Activated gamma-delta T cell (primary cell): ENCODE results near the gene IQGAP1.
A peak's percentile ranks its signal among the peaks of the same experiment; 100 is the strongest.
"Not testable (repeated sequence)": the region's sequence is repeated elsewhere in the genome, so short reads cannot be mapped to it uniquely, and the experiment has no call there.

Source experiments
- DNase-seq: peaks from one replicate; lab custom pipeline; 2025; lab: John Stamatoyannopoulos, UW
- total RNA-seq, 2 donors: gene quantifications; one replicate each; lab custom pipeline; 2026; lab: John Stamatoyannopoulos, UW

Gene IQGAP1
- total RNA-seq: 527 to 629 reads per million in 2 donors

- peak; percentile 93 for DNase-seq
Observed at GRCh38 chr15:90387534-90388461, at the start of gene IQGAP1. IQGAP1 (plus strand) TSS chr15:90388242; CDS start chr15:90388342, 100 bp downstream.

DNA sequence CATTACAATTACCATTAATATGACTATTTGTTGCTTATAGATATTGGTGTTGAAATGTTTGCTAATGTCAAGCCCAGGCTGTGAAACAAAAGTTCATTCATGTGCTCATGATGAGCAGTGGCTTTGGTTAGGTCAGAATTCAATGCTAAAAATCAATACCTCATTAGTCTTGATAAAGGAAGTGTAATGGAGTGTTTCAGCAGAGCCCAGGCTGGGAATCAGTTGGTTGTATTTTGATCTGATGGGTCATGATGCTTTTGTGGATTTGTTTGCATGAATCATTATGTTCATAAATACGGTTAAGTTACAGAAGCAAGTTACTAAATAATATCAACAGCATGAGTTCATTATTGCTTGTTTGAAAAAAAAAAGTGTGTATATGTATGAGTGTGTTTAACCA is 49.5 kb upstream of the IQGAP1 start:
- no peak for DNase-seq

- no peak for DNase-seq
Observed at GRCh38 chr15:90340345-90340744, 47.7 kb upstream of the IQGAP1 start.

DNA sequence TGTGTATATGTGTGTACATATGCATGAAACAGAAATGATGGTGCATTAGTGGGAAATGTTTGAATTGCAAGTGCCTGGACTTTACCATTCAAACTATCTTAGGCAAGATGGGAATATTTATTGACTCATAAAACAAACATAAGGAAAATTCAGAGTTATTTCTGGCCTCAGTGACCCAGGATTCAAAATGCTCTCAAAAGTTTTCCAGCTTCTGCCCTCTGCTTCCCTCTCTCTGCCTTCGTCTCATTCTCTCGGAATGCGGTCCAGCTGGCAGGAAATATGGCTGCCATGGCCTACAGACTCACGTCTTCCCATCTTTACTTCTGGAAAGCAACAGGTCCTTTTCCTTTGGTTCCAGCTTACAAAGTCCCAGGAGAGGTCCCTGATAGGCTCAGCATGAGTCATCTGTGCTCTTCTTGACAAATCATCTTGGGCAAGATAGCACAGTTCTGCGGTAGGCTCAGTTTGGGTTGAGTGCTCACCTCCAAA is 44.7 kb upstream of the IQGAP1 start:
- DNase-seq: no peak

- no peak for DNase-seq
Observed at GRCh38 chr15:90344662-90345061, 43.4 kb upstream of the IQGAP1 start.

DNA sequence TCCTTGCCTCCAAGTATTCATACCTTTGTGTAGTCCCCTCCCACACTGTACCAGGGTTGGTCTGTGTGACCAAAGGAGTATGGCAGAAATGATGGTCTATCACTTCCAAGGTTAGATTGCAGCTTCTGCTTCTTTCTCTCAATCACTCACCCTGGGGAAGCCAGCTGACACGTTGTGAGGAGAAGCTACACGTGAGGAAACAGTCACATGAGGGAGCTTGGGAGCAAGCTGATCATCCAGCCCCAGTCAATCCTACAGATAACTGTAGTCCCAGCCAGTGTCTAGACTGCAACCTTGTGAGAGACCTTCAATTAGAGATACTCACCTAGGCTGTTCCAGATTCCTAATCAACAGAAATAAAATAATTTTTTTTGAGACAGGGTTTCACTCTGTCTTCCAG is 42.2 kb upstream of the IQGAP1 start:
- no peak for DNase-seq

- DNase-seq: not testable (repeated sequence)
Observed at GRCh38 chr15:90347431-90348065, 40.5 kb upstream of the IQGAP1 start.

GRCh38 chr15:90348456-90348855 is 39.6 kb upstream of the IQGAP1 start:
- DNase-seq: no peak

- no peak for DNase-seq
Observed at GRCh38 chr15:90349072-90349471, 39.0 kb upstream of the IQGAP1 start.

- no peak for DNase-seq
Observed at GRCh38 chr15:90349821-90350220, 38.2 kb upstream of the IQGAP1 start.

- no peak for DNase-seq
Observed at GRCh38 chr15:90351479-90352106, 36.4 kb upstream of the IQGAP1 start.

DNA sequence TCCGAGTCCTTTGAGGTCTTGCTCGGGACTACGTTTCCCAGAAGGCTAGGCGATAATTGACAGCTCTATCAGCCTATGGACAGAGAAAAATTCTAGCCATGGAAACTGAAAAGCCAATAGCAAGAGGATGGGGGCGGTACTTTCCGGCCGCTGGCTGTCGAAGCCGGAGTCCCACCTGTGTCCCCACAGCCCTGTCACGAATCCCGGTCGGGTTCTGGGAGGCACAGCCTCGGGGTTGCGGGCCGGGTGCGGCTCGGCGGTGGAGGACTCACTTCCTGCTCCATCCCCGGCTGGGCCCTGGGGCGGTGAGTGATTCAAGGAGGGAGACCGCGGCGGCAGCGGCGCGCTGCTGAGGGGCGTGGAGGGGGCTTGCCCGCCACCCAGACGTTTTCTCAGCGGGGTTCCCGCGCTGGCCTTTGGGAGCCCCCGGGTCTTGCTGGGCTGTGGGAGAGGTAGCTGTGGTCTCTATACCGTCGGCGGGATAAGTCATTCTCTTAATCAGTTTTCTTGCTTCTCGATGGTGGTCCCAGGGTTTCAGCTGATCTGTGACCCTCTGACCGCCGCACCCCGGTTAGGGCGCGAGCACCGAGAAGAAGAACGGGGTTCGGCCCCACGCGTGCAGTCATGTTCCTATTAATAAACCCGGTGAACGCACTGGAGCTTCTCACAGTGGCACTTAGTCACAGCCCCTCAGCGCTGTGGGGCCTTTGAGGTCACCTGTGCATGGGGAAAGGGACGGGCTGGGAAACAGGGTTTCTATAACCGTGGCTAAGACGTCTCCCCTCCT is 35.7 kb upstream of the IQGAP1 start, which contains the start of gene ZNF774:
Gene ZNF774, plus strand, starts transcription at position 178 of the 787 bp plus-strand sequence. CDS start 2,377 bp downstream, outside the sequence.
- peak; percentile 80 for DNase-seq

GRCh38 chr15:90354986-90355385 is 33.1 kb upstream of the IQGAP1 start:
- DNase-seq: no peak

- DNase-seq: no peak
Observed at GRCh38 chr15:90358124-90359033, 29.7 kb upstream of the IQGAP1 start.

DNA sequence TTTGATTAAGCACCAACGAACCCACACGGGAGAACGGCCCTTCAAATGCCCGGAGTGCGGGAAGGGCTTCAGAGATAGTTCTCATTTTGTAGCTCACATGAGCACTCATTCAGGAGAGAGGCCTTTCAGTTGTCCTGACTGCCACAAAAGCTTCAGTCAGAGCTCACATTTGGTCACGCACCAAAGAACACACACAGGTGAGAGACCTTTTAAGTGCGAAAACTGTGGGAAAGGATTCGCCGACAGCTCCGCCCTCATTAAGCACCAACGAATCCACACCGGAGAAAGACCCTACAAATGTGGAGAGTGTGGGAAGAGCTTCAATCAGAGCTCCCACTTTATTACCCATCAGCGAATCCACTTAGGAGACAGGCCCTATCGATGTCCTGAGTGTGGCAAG is 27.3 kb upstream of the IQGAP1 start:
- DNase-seq: no peak

GRCh38 chr15:90362936-90363212 is 25.2 kb upstream of the IQGAP1 start:
- DNase-seq: no peak

- no peak for DNase-seq
Observed at GRCh38 chr15:90364251-90364650, 23.8 kb upstream of the IQGAP1 start.

GRCh38 chr15:90365414-90366055 is 22.5 kb upstream of the IQGAP1 start:
- DNase-seq: no peak

- DNase-seq: no peak
Observed at GRCh38 chr15:90367576-90367975, 20.5 kb upstream of the IQGAP1 start.

- DNase-seq: no peak
Observed at GRCh38 chr15:90375071-90375470, 13.0 kb upstream of the IQGAP1 start.
